Measurements from ENCODE around the gene YLPM1.

The YLPM1 gene

GRCh38 chr14:74871819-74872218 is 108.7 kb downstream of the YLPM1 start:
- no peak overlapping the region for H3K27ac ChIP-seq
- TF ChIP-seq ZFX (IDR thresholded peaks at IDR 0.05; ENCODE audit: borderline replicate concordance) = no peak
- no peak for TF ChIP-seq CTCF (IDR thresholded peaks at IDR 0.05)

GRCh38 chr14:74875204-74875603 is 112.1 kb downstream of the YLPM1 start:
- TF ChIP-seq CTCF (IDR thresholded peaks at IDR 0.05) (no peak), ZFX (IDR thresholded peaks at IDR 0.05; ENCODE audit: borderline replicate concordance) (no peak)
- H3K27ac ChIP-seq = no peak overlapping the region

- H3K27ac ChIP-seq = no peak within 1 kb of the TSS
- TF ChIP-seq ZFX (IDR thresholded peaks at IDR 0.05; ENCODE audit: borderline replicate concordance) = no peak
Observed at GRCh38 chr14:74875941-74876913, 113.1 kb downstream of the YLPM1 start, which contains the start of gene PROX2. Gene PROX2, minus strand, starts transcription at chr14:74876145. Its CDS starts 12,311 bp downstream, at chr14:74863834.

GRCh38 chr14:74879427-74880182 is 116.5 kb downstream of the YLPM1 start:
- H3K27ac ChIP-seq = peak overlapping the region; percentile 32; the same call in 1 of the 2 replicates
- TF ChIP-seq ZFX (IDR thresholded peaks at IDR 0.05; ENCODE audit: borderline replicate concordance) = no peak
- TF ChIP-seq CTCF (IDR thresholded peaks at IDR 0.05) = no peak

GRCh38 chr14:74881431-74882102 is 118.5 kb downstream of the YLPM1 start, which contains the start of gene DLST:
Gene DLST, plus strand, starts transcription at chr14:74881916. Its CDS starts 38 bp downstream, at chr14:74881954.
- 0 out of 2 replicates have a peak, but pooled peaks have one; percentile 40 for TF ChIP-seq ZFX (IDR thresholded peaks at IDR 0.05; ENCODE audit: borderline replicate concordance)
- no peak for TF ChIP-seq CTCF (IDR thresholded peaks at IDR 0.05)
- H3K27ac ChIP-seq = peak within 1 kb of the TSS; percentile 74

GRCh38 chr14:74882103-74882920 is 119.2 kb downstream of the YLPM1 start:
- H3K27ac ChIP-seq = peak overlapping the region; percentile 74
- TF ChIP-seq CTCF (IDR thresholded peaks at IDR 0.05) = no peak
- TF ChIP-seq ZFX (IDR thresholded peaks at IDR 0.05; ENCODE audit: borderline replicate concordance) = peak; percentile 8; the same call in 1 of the 2 replicates

Measured in 22Rv1 (cell line).